ENCODE results near the gene CSTF2T.

CSTF2T gene

GRCh38 chr10:51659344-51659743, 40.1 kb downstream of the CSTF2T start:
- TF ChIP-seq, protein P1, sequence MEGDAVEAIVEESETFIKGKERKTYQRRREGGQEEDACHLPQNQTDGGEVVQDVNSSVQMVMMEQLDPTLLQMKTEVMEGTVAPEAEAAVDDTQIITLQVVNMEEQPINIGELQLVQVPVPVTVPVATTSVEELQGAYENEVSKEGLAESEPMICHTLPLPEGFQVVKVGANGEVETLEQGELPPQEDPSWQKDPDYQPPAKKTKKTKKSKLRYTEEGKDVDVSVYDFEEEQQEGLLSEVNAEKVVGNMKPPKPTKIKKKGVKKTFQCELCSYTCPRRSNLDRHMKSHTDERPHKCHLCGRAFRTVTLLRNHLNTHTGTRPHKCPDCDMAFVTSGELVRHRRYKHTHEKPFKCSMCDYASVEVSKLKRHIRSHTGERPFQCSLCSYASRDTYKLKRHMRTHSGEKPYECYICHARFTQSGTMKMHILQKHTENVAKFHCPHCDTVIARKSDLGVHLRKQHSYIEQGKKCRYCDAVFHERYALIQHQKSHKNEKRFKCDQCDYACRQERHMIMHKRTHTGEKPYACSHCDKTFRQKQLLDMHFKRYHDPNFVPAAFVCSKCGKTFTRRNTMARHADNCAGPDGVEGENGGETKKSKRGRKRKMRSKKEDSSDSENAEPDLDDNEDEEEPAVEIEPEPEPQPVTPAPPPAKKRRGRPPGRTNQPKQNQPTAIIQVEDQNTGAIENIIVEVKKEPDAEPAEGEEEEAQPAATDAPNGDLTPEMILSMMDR (IDR thresholded peaks at IDR 0.05; ENCODE audit: extremely low read depth, insufficient read depth, missing control alignments): no peak
- DNase-seq (ENCODE audit: low spot score): no peak
- in situ Hi-C loops (cut with MboI; ENCODE audit: low pct_unique_long_range_greater_than_20kb, low sequenced_read_pairs, unreplicated experiment): no loop called here

DNA sequence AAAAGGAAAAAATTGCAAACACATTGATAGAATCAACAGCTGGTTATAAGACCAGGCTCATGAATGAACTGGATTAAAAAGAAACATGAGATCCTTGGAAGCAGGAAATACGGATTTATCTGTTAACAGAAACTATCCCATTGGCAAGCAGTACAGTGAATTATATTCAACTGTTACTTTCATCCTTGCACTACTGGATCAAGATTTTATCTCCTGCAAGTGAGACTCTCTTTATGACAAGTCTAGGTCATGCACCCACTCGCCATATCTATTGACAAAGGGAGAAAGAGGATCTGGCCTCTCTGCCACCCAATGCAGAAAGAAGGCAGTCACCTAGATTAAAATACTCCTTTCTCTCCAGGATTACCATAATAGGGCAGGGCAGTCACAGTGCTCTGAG, 41.4 kb downstream of the CSTF2T start:
- TF ChIP-seq, protein P1 (IDR thresholded peaks at IDR 0.05; ENCODE audit: extremely low read depth, insufficient read depth, missing control alignments): no peak
- DNase-seq (ENCODE audit: low spot score): no peak
- in situ Hi-C loops (cut with MboI; ENCODE audit: low pct_unique_long_range_greater_than_20kb, low sequenced_read_pairs, unreplicated experiment): no loop called here

DNA sequence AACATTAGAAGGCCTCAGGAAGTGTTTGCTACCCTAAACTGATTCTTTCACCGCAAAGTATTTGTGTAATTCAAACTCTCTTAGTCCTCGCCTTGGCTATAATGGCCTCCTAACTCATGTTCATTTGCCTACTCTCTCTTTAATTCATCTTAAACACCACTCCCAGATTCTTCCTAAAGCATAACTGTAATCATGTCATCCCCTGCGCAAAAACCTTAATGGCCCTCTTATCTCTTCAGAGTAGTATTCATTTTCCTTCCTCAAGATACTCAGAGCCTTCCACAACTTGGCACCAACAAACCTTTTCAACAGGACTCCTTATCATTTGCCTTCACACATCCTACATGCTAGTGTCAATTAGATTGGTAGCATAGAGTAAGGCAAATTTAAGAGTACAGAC, 42.9 kb downstream of the CSTF2T start:
- TF ChIP-seq, protein P1 (IDR thresholded peaks at IDR 0.05; ENCODE audit: extremely low read depth, insufficient read depth, missing control alignments): no peak
- in situ Hi-C loops (cut with MboI; ENCODE audit: low pct_unique_long_range_greater_than_20kb, low sequenced_read_pairs, unreplicated experiment): no loop called here
- DNase-seq (ENCODE audit: low spot score): no peak

- in situ Hi-C loops (cut with MboI; ENCODE audit: low pct_unique_long_range_greater_than_20kb, low sequenced_read_pairs, unreplicated experiment): no loop called here
- TF ChIP-seq, protein P1 (IDR thresholded peaks at IDR 0.05; ENCODE audit: extremely low read depth, insufficient read depth, missing control alignments): no peak
- no peak for DNase-seq (ENCODE audit: low spot score)
Measured at GRCh38 chr10:51654918-51655317, 44.5 kb downstream of the CSTF2T start.

- no peak for DNase-seq (ENCODE audit: low spot score)
- TF ChIP-seq, protein P1 (IDR thresholded peaks at IDR 0.05; ENCODE audit: extremely low read depth, insufficient read depth, missing control alignments): no peak
- in situ Hi-C loops (cut with MboI; ENCODE audit: low pct_unique_long_range_greater_than_20kb, low sequenced_read_pairs, unreplicated experiment): no loop called here
Measured at GRCh38 chr10:51653025-51653424, 46.4 kb downstream of the CSTF2T start.

DNA sequence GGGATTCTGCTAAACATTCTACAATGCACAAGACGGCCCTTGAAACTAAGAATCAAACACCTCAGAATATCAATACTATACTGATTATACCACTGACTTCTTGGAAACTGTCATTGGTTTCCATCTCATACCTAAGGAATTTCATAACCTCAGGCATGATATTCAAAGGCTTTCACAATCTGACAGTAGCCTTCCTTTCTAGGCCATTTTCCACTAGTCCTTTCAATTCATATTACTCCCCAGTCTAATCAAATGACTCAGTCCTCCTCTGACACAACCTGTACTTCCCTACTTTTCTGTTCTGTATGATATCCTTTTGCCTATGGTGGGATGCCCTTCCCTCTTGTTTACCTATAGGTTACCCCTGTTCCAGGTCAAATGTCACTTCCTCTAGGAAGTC, 48.3 kb downstream of the CSTF2T start:
- DNase-seq (ENCODE audit: low spot score): no peak
- TF ChIP-seq, protein P1 (IDR thresholded peaks at IDR 0.05; ENCODE audit: extremely low read depth, insufficient read depth, missing control alignments): no peak
- in situ Hi-C loops (cut with MboI; ENCODE audit: low pct_unique_long_range_greater_than_20kb, low sequenced_read_pairs, unreplicated experiment): no loop called here

- in situ Hi-C loops (cut with MboI; ENCODE audit: low pct_unique_long_range_greater_than_20kb, low sequenced_read_pairs, unreplicated experiment): no loop called here
- TF ChIP-seq, protein P1 (IDR thresholded peaks at IDR 0.05; ENCODE audit: extremely low read depth, insufficient read depth, missing control alignments): no peak
- no peak for DNase-seq (ENCODE audit: low spot score)
Measured at GRCh38 chr10:51649064-51649463, 50.3 kb downstream of the CSTF2T start.
